Measurements from ENCODE around the gene GJC1. TPM values are rescaled to one million over a fixed set of nuclear protein-coding genes. Genes with fewer than 3 reads are reported as not detected.
"Not testable (repeated sequence)": the region's sequence is repeated elsewhere in the genome, so short reads cannot be mapped to it uniquely, and the experiment has no call there.

Gene GJC1
- total and polyA plus RNA-seq, 2 experiments from 2014 or later: 13.6 to 18.4 TPM

GRCh38 chr17:44757918-44758413 lies 72.1 kb downstream of the GJC1 start:
- Histone ChIP-seq H4K20me1 (ENCODE audit: insufficient read depth) (no peaks in the 10 kb centered on the region), H3F3A (ENCODE audit: insufficient read depth) (no peaks in the 10 kb centered on the region), H3K9me2 (ENCODE audit: insufficient read depth) (no peaks in the 10 kb centered on the region), H3K4me3 (no peak overlapping the region), H3K4me1 (ENCODE audit: insufficient read depth) (no peaks in the 10 kb centered on the region), H3K79me2 (ENCODE audit: insufficient read depth) (no peaks in the 10 kb centered on the region), H3K9ac (no peak overlapping the region), H3K9me3 (ENCODE audit: low read depth) (no peaks in the 10 kb centered on the region), H3K4me2 (ENCODE audit: unreplicated experiment) (no peak overlapping the region), H2AFZ (no peak overlapping the region), H3K27ac (no peak overlapping the region), H3K36me3 (ENCODE audit: low read depth) (no peaks in the 10 kb centered on the region), H3K27me3 (replicated peaks; ENCODE audit: insufficient read depth) (peaks cover 5% of the 10 kb centered on the region; the same call in 1 of the 2 replicates)
- TF ChIP-seq EZH2 (IDR thresholded peaks at IDR 0.05; ENCODE audit: insufficient read depth, poor library complexity, severe bottlenecking): peak; percentile 22
- no peak for TF ChIP-seq EZH2phosphoT487 (IDR thresholded peaks at IDR 0.05; ENCODE audit: insufficient read depth, low read depth)
- 37 to 42% methylated on average over 5 of the region's 5 CpGs for WGBS, 2 experiments (ENCODE audit: low coverage in 1 of 2, low lambda C conversion rate in 2 of 2, missing lambda C conversion rate in 2 of 2)
- in situ Hi-C loops (cut with MboI): loop anchor here (25.0 kb wide), 1 partner anchor 279 kb away; no protein-coding TSS in a partner anchor
- DNase-seq: no peak

GRCh38 chr17:44757045-44757917 lies 72.8 kb downstream of the GJC1 start:
- Histone ChIP-seq H3F3A (ENCODE audit: insufficient read depth) (no peaks in the 10 kb centered on the region), H2AFZ (no peak overlapping the region)
- TF ChIP-seq EZH2phosphoT487 (IDR thresholded peaks at IDR 0.05; ENCODE audit: insufficient read depth, low read depth) (no peak), EZH2 (IDR thresholded peaks at IDR 0.05; ENCODE audit: insufficient read depth, poor library complexity, severe bottlenecking) (no peak)

GRCh38 chr17:44755180-44755579 lies 74.9 kb downstream of the GJC1 start:
- not testable (repeated sequence) for H4K20me1 ChIP-seq (ENCODE audit: insufficient read depth); H3K36me3 ChIP-seq (ENCODE audit: low read depth); H3K79me2 ChIP-seq (ENCODE audit: insufficient read depth); H3K9me3 ChIP-seq (ENCODE audit: low read depth); H3F3A ChIP-seq (ENCODE audit: insufficient read depth); H3K27me3 ChIP-seq (replicated peaks; ENCODE audit: insufficient read depth); H3K9me2 ChIP-seq (ENCODE audit: insufficient read depth); H2AFZ ChIP-seq; H3K27ac ChIP-seq; H3K4me3 ChIP-seq; H3K4me1 ChIP-seq (ENCODE audit: insufficient read depth); DNase-seq; H3K4me2 ChIP-seq (ENCODE audit: unreplicated experiment); H3K9ac ChIP-seq
- in situ Hi-C loops (cut with MboI): loop anchor here (25.0 kb wide), 1 partner anchor 282 kb away; no protein-coding TSS in a partner anchor
- 83 to 89% methylated on average over 5 of the region's 5 CpGs for WGBS, 2 experiments (ENCODE audit: low coverage in 1 of 2, low lambda C conversion rate in 2 of 2, missing lambda C conversion rate in 2 of 2)

More at GRCh38 chr17:44757045-44757917, 72.8 kb downstream of the GJC1 start:
- Histone ChIP-seq H3K4me3 (no peak overlapping the region), H3K9me2 (ENCODE audit: insufficient read depth) (no peaks in the 10 kb centered on the region), H3K4me1 (ENCODE audit: insufficient read depth) (no peaks in the 10 kb centered on the region), H3K4me2 (ENCODE audit: unreplicated experiment) (no peak overlapping the region), H3K27ac (no peak overlapping the region), H4K20me1 (ENCODE audit: insufficient read depth) (no peaks in the 10 kb centered on the region), H3K36me3 (ENCODE audit: low read depth) (no peaks in the 10 kb centered on the region), H3K9me3 (ENCODE audit: low read depth) (no peaks in the 10 kb centered on the region), H3K27me3 (replicated peaks; ENCODE audit: insufficient read depth) (peaks cover 5% of the 10 kb centered on the region; the same call in 1 of the 2 replicates), H3K9ac (no peak overlapping the region), H3K79me2 (ENCODE audit: insufficient read depth) (no peaks in the 10 kb centered on the region)
- in situ Hi-C loops (cut with MboI): loop anchor here (25.0 kb wide), 1 partner anchor 280 kb away; no protein-coding TSS in a partner anchor
- WGBS, 2 experiments (ENCODE audit: low coverage in 1 of 2, low lambda C conversion rate in 2 of 2, missing lambda C conversion rate in 2 of 2): 76 to 84% methylated on average over 10 of the region's 10 CpGs
- no peak for DNase-seq

- H3K27ac ChIP-seq: no peak overlapping the region
- H3K9ac ChIP-seq: no peak overlapping the region
- H3K4me1 ChIP-seq (ENCODE audit: insufficient read depth): no peaks in the 10 kb centered on the region
- H3K9me2 ChIP-seq (ENCODE audit: insufficient read depth): no peaks in the 10 kb centered on the region
- in situ Hi-C loops (cut with MboI): loop anchor here (25.0 kb wide), 1 partner anchor 283 kb away; no protein-coding TSS in a partner anchor
- no peak overlapping the region for H3K4me3 ChIP-seq
- DNase-seq: no peak
- no peaks in the 10 kb centered on the region for H3K27me3 ChIP-seq (replicated peaks; ENCODE audit: insufficient read depth)
- no peak for TF ChIP-seq EZH2phosphoT487 (IDR thresholded peaks at IDR 0.05; ENCODE audit: insufficient read depth, low read depth)
- TF ChIP-seq EZH2 (IDR thresholded peaks at IDR 0.05; ENCODE audit: insufficient read depth, poor library complexity, severe bottlenecking): no peak
- WGBS, 2 experiments (ENCODE audit: low coverage in 1 of 2, low lambda C conversion rate in 2 of 2, missing lambda C conversion rate in 2 of 2): 71 to 76% methylated on average over 7 of the region's 7 CpGs
- H3K9me3 ChIP-seq (ENCODE audit: low read depth): no peaks in the 10 kb centered on the region
- no peak overlapping the region for H2AFZ ChIP-seq
- no peaks in the 10 kb centered on the region for H3K79me2 ChIP-seq (ENCODE audit: insufficient read depth)
- no peaks in the 10 kb centered on the region for H3K36me3 ChIP-seq (ENCODE audit: low read depth)
- no peaks in the 10 kb centered on the region for H3F3A ChIP-seq (ENCODE audit: insufficient read depth)
- H3K4me2 ChIP-seq (ENCODE audit: unreplicated experiment): no peak overlapping the region
- no peaks in the 10 kb centered on the region for H4K20me1 ChIP-seq (ENCODE audit: insufficient read depth)
Measured at GRCh38 chr17:44754276-44754675, 75.8 kb downstream of the GJC1 start.

Measured in GM23248 (cell line).